Suprapubic skin (tissue), 4 donors: ENCODE measurements around the gene ITGA8. TPM values are rescaled to one million over a fixed set of nuclear protein-coding genes. Genes with fewer than 3 reads are reported as not detected.

Experiments used
- DNase-seq, 2 donors: peaks; one replicate each; pipeline ENCODE4 v3.0.0-alpha.2; 2019; ENCODE audit warnings: low spot score in 2 of 2
- H3K27ac ChIP-seq: fragments of 200-600 bp; sonication (generic); one replicate; pipeline ENCODE4 v1.5.1; 2019
- H3K27me3 ChIP-seq: fragments of 200-600 bp; sonication (generic); one replicate; pipeline ENCODE4 v1.5.1; 2019
- H3K36me3 ChIP-seq: fragments of 200-600 bp; sonication (generic); one replicate; pipeline ENCODE4 v1.5.1; 2019
- H3K4me1 ChIP-seq: fragments of 200-600 bp; sonication (generic); one replicate; pipeline ENCODE4 v1.5.1; 2019
- H3K4me3 ChIP-seq: fragments of 200-600 bp; sonication (generic); one replicate; pipeline ENCODE4 v1.5.1; 2019; ENCODE audit warnings: mild to moderate bottlenecking
- H3K9me3 ChIP-seq: fragments of 200-600 bp; sonication (generic); one replicate; pipeline ENCODE4 v1.5.1; 2019
- CTCF ChIP-seq, 2 donors: fragments of 200-600 bp in 1 of 2; fragments of 450-650 bp in 1 of 2; sonication (generic) in 1 of 2; IDR thresholded peaks; one replicate each; pipeline ENCODE4 v1.5.1; 2016 to 2019; ENCODE audit warnings: antibody characterized with exemption in 2 of 2, mild to moderate bottlenecking in 1 of 2, moderate library complexity in 1 of 2
- EP300 ChIP-seq: sonication (generic); formaldehyde crosslinking; IDR thresholded peaks from one replicate; pipeline ENCODE4 v1.6.1; 2017; ENCODE audit warnings: antibody characterized with exemption
- POLR2A ChIP-seq, 2 donors: fragments of 450-650 bp; IDR thresholded peaks; one replicate each; pipeline ENCODE4 v1.6.1; 2017; ENCODE audit warnings: antibody characterized with exemption in 2 of 2, mild to moderate bottlenecking in 2 of 2, moderate library complexity in 2 of 2
- POLR2AphosphoS5 ChIP-seq, 3 donors: sonication (generic); formaldehyde crosslinking; IDR thresholded peaks; one replicate each; pipeline ENCODE4 v1.6.1; 2017; ENCODE audit warnings: antibody characterized with exemption in 3 of 3
- WGBS: methylation state at CpG from one replicate; pipeline ENCODE4 v1.1.5; 2018; 5-methylcytosine and 5-hydroxymethylcytosine counted together
- total RNA-seq, 4 donors: library from RNA; depleted of rRNA; stranded (reverse); fragments of >200 nt; gene quantifications; one replicate each; pipeline ENCODE4 v1.1.0, GENCODE V29; 2016

Gene ITGA8
- total RNA-seq, 4 donors from 2014 or later, result 1.9 to 4.7 (median 2.5) TPM

DNA sequence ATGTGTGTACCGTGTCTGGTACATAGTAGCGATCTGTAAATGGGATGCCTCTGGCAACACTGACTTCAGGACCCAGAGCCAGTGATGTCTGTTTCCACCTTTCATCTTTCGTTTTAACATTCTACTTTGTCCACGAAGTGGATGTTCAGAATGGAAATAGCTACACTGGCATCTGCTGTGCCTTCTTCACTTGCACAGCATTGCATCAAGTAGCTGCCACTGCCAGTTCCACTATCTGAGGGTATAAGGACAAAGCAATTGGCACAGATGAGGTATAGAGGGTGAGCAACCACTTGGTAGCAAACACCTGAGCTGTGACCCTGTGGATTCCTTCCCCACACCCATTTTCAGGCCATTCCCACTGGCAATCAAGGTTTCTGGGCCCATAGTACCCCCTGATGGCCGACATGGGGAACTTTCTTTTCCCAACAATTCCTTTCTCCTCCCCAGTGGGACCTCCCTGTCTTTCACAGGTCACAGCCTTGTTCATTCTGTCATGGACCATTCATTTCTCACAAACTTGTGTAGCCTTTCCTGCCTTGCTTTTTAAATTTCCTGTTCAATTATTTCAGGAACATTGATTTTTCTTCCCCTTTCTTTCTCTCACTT lies 4.0 kb downstream of the ITGA8 start:
- no peaks in the 10 kb centered on the region for H3K36me3 ChIP-seq

GRCh38 chr10:15714847-15715246 lies 4.9 kb downstream of the ITGA8 start:
- TF ChIP-seq EP300 (no peak), POLR2AphosphoS5 (IDR thresholded peaks at IDR 0.05) (no peak), POLR2A (IDR thresholded peaks at IDR 0.05) (no peak), CTCF (IDR thresholded peaks at IDR 0.05) (no peak)
- 85% methylated on average over 5 of the region's 5 CpGs for WGBS
- H3K4me1 ChIP-seq, result peaks cover 9% of the 10 kb centered on the region
- no peaks in the 10 kb centered on the region for H3K9me3 ChIP-seq
- H3K27me3 ChIP-seq, result peaks cover 20% of the 10 kb centered on the region
- no peak overlapping the region for H3K27ac ChIP-seq
- H3K4me3 ChIP-seq, result no peak overlapping the region
- DNase-seq, result no peak
- H3K36me3 ChIP-seq, result no peaks in the 10 kb centered on the region

More for the DNA sequence above, 4.0 kb downstream of the ITGA8 start:
- Histone ChIP-seq H3K4me1 (peaks cover 13% of the 10 kb centered on the region), H3K4me3 (no peak overlapping the region), H3K9me3 (no peaks in the 10 kb centered on the region), H3K27me3 (peaks cover 27% of the 10 kb centered on the region), H3K27ac (no peak overlapping the region)
- no peak for DNase-seq
- TF ChIP-seq POLR2AphosphoS5 (IDR thresholded peaks at IDR 0.05) (no peak), EP300 (no peak), POLR2A (IDR thresholded peaks at IDR 0.05) (no peak), CTCF (IDR thresholded peaks at IDR 0.05) (no peak)
- WGBS, result 52% methylated on average over 5 of the region's 5 CpGs

DNA sequence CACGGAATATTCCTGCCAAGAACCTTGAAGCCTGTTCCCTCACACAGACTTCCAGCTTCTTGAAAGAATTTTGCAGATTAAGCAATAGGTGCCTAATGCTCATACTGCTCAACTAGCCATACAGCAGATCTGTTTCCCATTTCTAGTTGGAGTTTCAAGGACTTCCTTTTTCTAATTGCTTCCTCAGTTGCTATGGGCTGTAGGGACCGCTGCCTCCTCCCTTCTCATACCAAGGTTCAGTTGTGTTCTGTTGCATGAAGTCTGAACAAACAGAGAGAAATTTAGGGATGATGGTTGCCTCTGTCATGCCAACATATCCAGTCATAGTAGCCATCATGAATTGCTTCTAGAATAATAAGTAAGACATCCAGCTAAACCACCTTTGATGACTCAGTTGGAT lies 6.8 kb downstream of the ITGA8 start:
- no peak overlapping the region for H3K27ac ChIP-seq
- 65% methylated on average over 2 of the region's 2 CpGs for WGBS

DNA sequence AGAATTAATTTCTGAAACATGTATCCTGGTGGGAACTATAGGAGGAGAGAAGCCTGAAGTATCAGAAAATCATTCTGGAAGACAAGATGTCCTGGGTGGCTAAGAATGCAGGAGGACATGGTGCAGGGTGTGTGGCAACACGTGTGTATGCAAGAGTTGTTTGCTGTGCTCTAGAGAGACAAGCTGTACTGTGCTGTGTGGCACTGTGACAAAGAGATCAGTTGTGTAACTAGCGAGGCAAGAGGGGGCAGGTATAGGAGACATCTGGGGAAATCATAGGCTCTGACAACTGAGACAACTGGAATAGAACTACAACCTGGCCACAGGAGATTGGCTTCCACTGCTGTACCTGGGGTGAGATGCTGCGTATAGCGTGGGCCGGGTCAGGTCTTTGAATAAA lies 9.3 kb downstream of the ITGA8 start:
- no peak for DNase-seq
- no peaks in the 10 kb centered on the region for H3K9me3 ChIP-seq
- no peak overlapping the region for H3K4me3 ChIP-seq
- WGBS, result 82% methylated on average over 5 of the region's 5 CpGs
- TF ChIP-seq EP300 (no peak), POLR2A (IDR thresholded peaks at IDR 0.05) (no peak), POLR2AphosphoS5 (IDR thresholded peaks at IDR 0.05) (no peak), CTCF (IDR thresholded peaks at IDR 0.05) (no peak)
- no peaks in the 10 kb centered on the region for H3K27me3 ChIP-seq
- no peaks in the 10 kb centered on the region for H3K36me3 ChIP-seq
- H3K27ac ChIP-seq, result no peak overlapping the region
- H3K4me1 ChIP-seq, result no peaks in the 10 kb centered on the region

More for the DNA sequence above, 6.8 kb downstream of the ITGA8 start:
- Histone ChIP-seq H3K4me1 (no peaks in the 10 kb centered on the region), H3K27me3 (no peaks in the 10 kb centered on the region), H3K36me3 (no peaks in the 10 kb centered on the region), H3K4me3 (no peak overlapping the region), H3K9me3 (no peaks in the 10 kb centered on the region)
- no peak for DNase-seq
- TF ChIP-seq POLR2A (IDR thresholded peaks at IDR 0.05), result no peak
- no peak for TF ChIP-seq POLR2AphosphoS5 (IDR thresholded peaks at IDR 0.05)
- no peak for TF ChIP-seq EP300
- TF ChIP-seq CTCF (IDR thresholded peaks at IDR 0.05), result no peak

DNA sequence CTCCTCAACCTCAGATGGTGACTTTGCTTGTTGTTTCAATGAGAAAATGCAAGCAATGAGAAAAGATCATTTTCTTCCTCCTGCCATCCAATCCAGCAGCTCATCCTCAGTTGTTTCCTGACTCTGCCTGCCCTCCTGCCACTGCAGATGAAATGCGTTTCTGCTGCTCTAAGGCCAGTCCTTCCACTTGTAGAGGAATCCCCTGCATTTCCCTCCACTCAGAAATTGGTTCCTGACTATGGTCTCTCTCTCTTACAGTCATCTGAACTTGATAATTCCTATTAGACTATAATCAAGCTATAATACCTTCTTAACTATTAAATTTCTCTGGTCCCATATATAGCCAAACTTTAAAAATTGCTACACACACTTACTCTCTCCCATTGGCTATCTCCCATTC lies 14.4 kb downstream of the ITGA8 start:
- Histone ChIP-seq H3K36me3 (no peaks in the 10 kb centered on the region), H3K4me3 (no peak overlapping the region), H3K27me3 (no peaks in the 10 kb centered on the region), H3K4me1 (no peaks in the 10 kb centered on the region), H3K27ac (no peak overlapping the region), H3K9me3 (no peaks in the 10 kb centered on the region)
- WGBS, result 72% methylated on average over 1 of the region's 1 CpG
- no peak for DNase-seq
- TF ChIP-seq CTCF (IDR thresholded peaks at IDR 0.05) (no peak), POLR2AphosphoS5 (IDR thresholded peaks at IDR 0.05) (no peak)
